ENCODE measurements around the gene GAPVD1. TPM values are rescaled to one million over a fixed set of nuclear protein-coding genes. Genes with fewer than 3 reads are reported as not detected.

The GAPVD1 gene
- total RNA-seq, 2 experiments from 2014 or later: 74.1 to 82.2 TPM

DNA sequence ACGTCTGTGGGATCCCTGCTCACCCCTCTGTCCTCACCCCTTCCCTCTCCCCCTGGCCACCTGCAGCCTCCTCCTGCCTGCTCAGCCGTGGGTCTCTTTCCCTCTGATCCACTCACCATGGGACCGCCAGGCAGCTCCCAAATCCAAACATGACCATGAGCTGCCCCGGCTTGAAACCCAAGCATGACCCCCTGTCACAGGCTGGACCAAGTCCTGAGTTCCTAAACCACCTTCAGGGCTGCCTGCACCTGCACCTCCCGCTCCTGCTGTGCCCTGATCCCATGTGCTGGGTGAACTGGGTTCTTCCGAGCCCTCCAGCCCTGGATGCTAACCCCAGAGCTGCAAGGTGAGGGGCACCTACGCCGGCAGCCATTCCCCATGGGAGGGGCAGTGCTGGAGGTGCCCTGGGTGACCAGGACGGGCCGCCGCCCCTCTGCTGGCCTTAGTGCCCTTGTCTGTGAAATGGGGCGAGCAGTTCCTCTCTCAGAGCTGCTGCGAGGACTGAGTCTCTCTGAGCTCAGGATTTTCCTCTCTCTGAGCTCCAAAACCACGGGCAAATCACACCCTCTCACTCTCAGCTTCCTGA is 149.6 kb downstream of the GAPVD1 start:
- ATAC-seq (ENCODE audit: poor library complexity) (no peak), DNase-seq (no peak)
- Histone ChIP-seq H3K36me3 (ENCODE audit: insufficient read depth, low read length) (no peaks in the 10 kb centered on the region), H3K4me1 (ENCODE audit: insufficient read depth, low read length) (peaks cover 14% of the 10 kb centered on the region), H3K27ac (ENCODE audit: low read depth in 1 of 2, low read length in 2 of 2) (no peak overlapping the region), H3K9me3 (ENCODE audit: control insufficient read depth in 1 of 2, insufficient read depth in 1 of 2, low read length in 2 of 2) (peaks cover 0 to 19% of the 10 kb centered on the region in 2 experiments), H3K27me3 (ENCODE audit: control insufficient read depth in 1 of 2, insufficient read depth in 2 of 2, low read length in 2 of 2) (peaks cover 7 to 8% of the 10 kb centered on the region in 2 experiments), H3K4me3 (ENCODE audit: low read length) (no peak overlapping the region)
- TF ChIP-seq, protein P1, sequence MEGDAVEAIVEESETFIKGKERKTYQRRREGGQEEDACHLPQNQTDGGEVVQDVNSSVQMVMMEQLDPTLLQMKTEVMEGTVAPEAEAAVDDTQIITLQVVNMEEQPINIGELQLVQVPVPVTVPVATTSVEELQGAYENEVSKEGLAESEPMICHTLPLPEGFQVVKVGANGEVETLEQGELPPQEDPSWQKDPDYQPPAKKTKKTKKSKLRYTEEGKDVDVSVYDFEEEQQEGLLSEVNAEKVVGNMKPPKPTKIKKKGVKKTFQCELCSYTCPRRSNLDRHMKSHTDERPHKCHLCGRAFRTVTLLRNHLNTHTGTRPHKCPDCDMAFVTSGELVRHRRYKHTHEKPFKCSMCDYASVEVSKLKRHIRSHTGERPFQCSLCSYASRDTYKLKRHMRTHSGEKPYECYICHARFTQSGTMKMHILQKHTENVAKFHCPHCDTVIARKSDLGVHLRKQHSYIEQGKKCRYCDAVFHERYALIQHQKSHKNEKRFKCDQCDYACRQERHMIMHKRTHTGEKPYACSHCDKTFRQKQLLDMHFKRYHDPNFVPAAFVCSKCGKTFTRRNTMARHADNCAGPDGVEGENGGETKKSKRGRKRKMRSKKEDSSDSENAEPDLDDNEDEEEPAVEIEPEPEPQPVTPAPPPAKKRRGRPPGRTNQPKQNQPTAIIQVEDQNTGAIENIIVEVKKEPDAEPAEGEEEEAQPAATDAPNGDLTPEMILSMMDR (IDR thresholded peaks at IDR 0.05): no peak
- intact Hi-C loops (cut with DNase I, micrococcal nuclease): no loop called here
- POLR2A ChIA-PET: no interaction called here
- peaks cover 8% of the 10 kb centered on the region for H3K4me1 Mint-ChIP-seq (ENCODE audit: low read depth)
- no peaks in the 10 kb centered on the region for H3K9me3 Mint-ChIP-seq
- H3K4me3 Mint-ChIP-seq: peak overlapping the region; percentile 34
- CTCF ChIA-PET: no interaction called here
- H3K27me3 Mint-ChIP-seq: peaks cover 39% of the 10 kb centered on the region
- no peak overlapping the region for H3K27ac Mint-ChIP-seq
- H3K36me3 Mint-ChIP-seq (ENCODE audit: low read depth): no peaks in the 10 kb centered on the region

DNA sequence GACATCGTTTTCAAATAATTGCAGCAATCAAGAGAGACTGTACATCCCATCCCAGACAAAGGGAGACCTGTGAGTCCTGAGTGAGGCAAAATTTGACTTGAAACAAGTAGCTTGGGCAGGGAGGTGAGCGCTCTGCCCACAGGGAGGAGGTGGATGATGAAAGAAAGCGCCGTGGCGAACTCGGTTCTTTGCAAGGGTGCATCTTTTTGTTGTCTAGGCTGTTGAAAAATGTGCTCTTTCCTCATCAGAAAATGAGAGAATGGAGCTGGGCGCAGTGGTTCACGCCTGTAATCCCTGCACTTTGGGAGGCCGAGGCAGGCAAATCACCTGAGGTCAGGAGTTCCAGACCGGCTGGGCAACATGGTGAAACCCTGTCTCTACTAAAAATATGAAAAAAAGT is 150.5 kb downstream of the GAPVD1 start:
- intact Hi-C loops (cut with DNase I, micrococcal nuclease): no loop called here
- no peak overlapping the region for H3K4me3 ChIP-seq (ENCODE audit: low read length)
- ChIA-PET CTCF (no interaction called here), POLR2A (no interaction called here)
- peaks cover 7 to 8% of the 10 kb centered on the region in 2 experiments for H3K27me3 ChIP-seq (ENCODE audit: control insufficient read depth in 1 of 2, insufficient read depth in 2 of 2, low read length in 2 of 2)
- peaks cover 14% of the 10 kb centered on the region for H3K4me1 ChIP-seq (ENCODE audit: insufficient read depth, low read length)
- TF ChIP-seq, protein P1 (IDR thresholded peaks at IDR 0.05): no peak
- no peaks in the 10 kb centered on the region for H3K36me3 ChIP-seq (ENCODE audit: insufficient read depth, low read length)
- H3K27ac ChIP-seq (ENCODE audit: low read depth in 1 of 2, low read length in 2 of 2): no peak overlapping the region
- DNase-seq (no peak), ATAC-seq (ENCODE audit: poor library complexity) (no peak)
- no peaks in the 10 kb centered on the region for H3K36me3 Mint-ChIP-seq (ENCODE audit: low read depth)
- no peaks in the 10 kb centered on the region for H3K9me3 Mint-ChIP-seq
- peaks cover 8% of the 10 kb centered on the region for H3K4me1 Mint-ChIP-seq (ENCODE audit: low read depth)
- no peak overlapping the region for H3K27ac Mint-ChIP-seq
- H3K27me3 Mint-ChIP-seq: peaks cover 30% of the 10 kb centered on the region
- peaks cover 0 to 19% of the 10 kb centered on the region in 2 experiments for H3K9me3 ChIP-seq (ENCODE audit: control insufficient read depth in 1 of 2, insufficient read depth in 1 of 2, low read length in 2 of 2)
- no peak overlapping the region for H3K4me3 Mint-ChIP-seq

DNA sequence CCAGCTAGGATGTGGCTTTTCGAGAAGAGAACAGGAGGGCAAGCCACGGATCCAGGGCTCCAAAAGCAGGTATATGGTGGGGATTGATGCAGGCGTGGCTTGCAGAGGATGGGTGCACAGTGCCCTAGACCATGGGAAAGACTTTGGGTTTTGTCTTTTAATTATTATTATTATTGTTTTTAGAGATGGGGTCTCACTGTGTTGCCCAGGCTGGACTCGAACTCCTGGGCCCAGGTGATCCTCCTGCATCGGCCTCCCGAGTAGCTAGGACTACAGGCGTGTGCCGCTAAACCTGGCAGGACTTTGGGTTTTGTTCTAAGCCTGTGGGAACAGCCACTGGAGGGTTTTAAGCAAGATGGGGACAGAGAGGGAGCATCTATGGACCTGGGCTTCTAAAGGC is 152.0 kb downstream of the GAPVD1 start:
- Histone ChIP-seq H3K27ac (ENCODE audit: low read depth in 1 of 2, low read length in 2 of 2) (no peak overlapping the region), H3K36me3 (ENCODE audit: insufficient read depth, low read length) (no peaks in the 10 kb centered on the region), H3K9me3 (ENCODE audit: control insufficient read depth in 1 of 2, insufficient read depth in 1 of 2, low read length in 2 of 2) (peaks cover 0 to 16% of the 10 kb centered on the region in 2 experiments), H3K4me3 (ENCODE audit: low read length) (no peak overlapping the region), H3K27me3 (ENCODE audit: control insufficient read depth in 1 of 2, insufficient read depth in 2 of 2, low read length in 2 of 2) (peaks cover 0 to 5% of the 10 kb centered on the region in 2 experiments), H3K4me1 (ENCODE audit: insufficient read depth, low read length) (peaks cover 2% of the 10 kb centered on the region)
- ChIA-PET CTCF (no interaction called here), POLR2A (no interaction called here)
- TF ChIP-seq, protein P1 (IDR thresholded peaks at IDR 0.05): no peak
- DNase-seq (no peak), ATAC-seq (ENCODE audit: poor library complexity) (no peak)
- Mint-ChIP-seq H3K9me3 (no peaks in the 10 kb centered on the region), H3K4me3 (no peak overlapping the region), H3K27ac (no peak overlapping the region), H3K4me1 (ENCODE audit: low read depth) (peaks cover 8% of the 10 kb centered on the region), H3K27me3 (peaks cover 22% of the 10 kb centered on the region), H3K36me3 (ENCODE audit: low read depth) (no peaks in the 10 kb centered on the region)
- intact Hi-C loops (cut with DNase I, micrococcal nuclease): no loop called here

Data from CD4-positive, alpha-beta T cell (primary cell).